H1 (cell line): ENCODE data around the gene CYP27C1. TPM values are rescaled to one million over a fixed set of nuclear protein-coding genes. Genes with fewer than 3 reads are reported as not detected.

Experiments
- CTCF ChIA-PET: fragments of 300-600 bp; sonication (Branson Sonifier 250); formaldehyde crosslinking; loops from one replicate; lab custom pipeline; 2021; ENCODE audit not compliant: partially characterized antibody; lab: Charles Lee
- POLR2A ChIA-PET: fragments of 300-600 bp; sonication (Branson Sonifier 250); formaldehyde crosslinking; loops from one replicate; lab custom pipeline; 2021; ENCODE audit warnings: inconsistent platforms; ENCODE audit not compliant: partially characterized antibody; lab: Charles Lee
- DNase-seq, 2 experiments: peaks; one replicate each; pipeline versions ENCODE4 v3.0.0 to v3.0.0-alpha.2; 2010 to 2022; ENCODE audit warnings: low spot score in 2 of 2, low read depth in 1 of 2, mixed read lengths in 1 of 2
- FAIRE-seq: peaks from 2 replicates; lab custom pipeline; 2011; peaks lifted over from hg19 to GRCh38; lab: Jason Lieb, UNC
- H2AFZ ChIP-seq: 2 replicates; pipeline ENCODE4 v1.8.1; 2012; ENCODE audit warnings: low read length, inconsistent platforms
- H2AK5ac ChIP-seq: 2 replicates; pipeline ENCODE4 v1.6.1; 2013; ENCODE audit warnings: low read depth, low read length
- H2BK120ac ChIP-seq: replicated peaks from 2 replicates; pipeline ENCODE3; 2013; ENCODE audit warnings: low read depth, low read length, inconsistent platforms
- H2BK12ac ChIP-seq: 2 replicates; pipeline ENCODE4 v1.6.1; 2013; ENCODE audit warnings: low read depth, low read length
- H2BK15ac ChIP-seq: 2 replicates; pipeline ENCODE4 v1.6.1; 2013; ENCODE audit warnings: low read length
- H2BK20ac ChIP-seq: 2 replicates; pipeline ENCODE4 v1.6.1; 2013; ENCODE audit warnings: low read length
- H2BK5ac ChIP-seq: 2 replicates; pipeline ENCODE4 v1.6.1; 2013; ENCODE audit warnings: low read depth, low read length
- H3K14ac ChIP-seq: 2 replicates; pipeline ENCODE4 v1.6.1; 2013; ENCODE audit warnings: inconsistent platforms; ENCODE audit not compliant: insufficient read length
- H3K18ac ChIP-seq: 2 replicates; pipeline ENCODE4 v1.6.1; 2013; ENCODE audit warnings: low read length; ENCODE audit errors: extremely low read depth
- H3K23ac ChIP-seq: 2 replicates; pipeline ENCODE4 v1.6.1; 2013; ENCODE audit warnings: inconsistent platforms; ENCODE audit not compliant: insufficient read length
- H3K23me2 ChIP-seq: 2 replicates; pipeline ENCODE4 v1.6.1; 2013; ENCODE audit warnings: low read depth, low read length
- H3K27ac ChIP-seq: 2 replicates; pipeline ENCODE4 v1.6.1; 2011; ENCODE audit warnings: low read depth, low read length, inconsistent platforms
- H3K27me3 ChIP-seq, 4 experiments: replicated peaks in 1 of 4; 1 replicate in 1 of 4; 2 replicates in 3 of 4; pipeline versions ENCODE4 v1.6.1 to v1.8.1; 2011 to 2013; ENCODE audit warnings: low read length in 3 of 4, mild to moderate bottlenecking in 3 of 4, inconsistent platforms in 2 of 4, mixed read lengths in 2 of 4, moderate library complexity in 1 of 4; ENCODE audit not compliant: control insufficient read depth in 3 of 4, insufficient read depth in 3 of 4; ENCODE audit errors: extremely low read depth in 1 of 4
- H3K36me3 ChIP-seq, 4 experiments: 2 replicates each; pipeline versions ENCODE4 v1.6.1 to v1.8.1; 2011 to 2013; ENCODE audit warnings: mild to moderate bottlenecking in 4 of 4, low read length in 3 of 4, moderate library complexity in 2 of 4, control low read depth in 1 of 4, inconsistent platforms in 1 of 4; ENCODE audit not compliant: insufficient read depth in 4 of 4, control insufficient read depth in 2 of 4
- H3K4ac ChIP-seq: replicated peaks from 2 replicates; pipeline ENCODE3; 2013; ENCODE audit warnings: low read length, low read depth, mixed read lengths, inconsistent platforms; ENCODE audit not compliant: insufficient read length
- H3K4me1 ChIP-seq, 4 experiments: replicated peaks in 1 of 4; 1 replicate in 1 of 4; 2 replicates in 3 of 4; pipeline versions ENCODE4 v1.6.1 to v1.8.1; 2011 to 2013; ENCODE audit warnings: low read length in 3 of 4, inconsistent platforms in 2 of 4, mixed read lengths in 1 of 4; ENCODE audit not compliant: insufficient read depth in 4 of 4, control insufficient read depth in 3 of 4
- H3K4me2 ChIP-seq, 2 experiments: 2 replicates each; pipeline versions ENCODE4 v1.6.1 to v1.8.1; 2011 to 2013; ENCODE audit warnings: low read depth in 2 of 2, low read length in 2 of 2, control low read depth in 1 of 2, inconsistent platforms in 1 of 2, mild to moderate bottlenecking in 1 of 2; ENCODE audit not compliant: insufficient read depth in 1 of 2
- H3K4me3 ChIP-seq, 4 experiments: fragments of 200-600, 300-600 bp in 1 of 4; sonication (generic), shearing (Covaris generic), sonication (Bioruptor Twin) in 1 of 4; 2 replicates each; pipeline versions ENCODE4 v1.5.1 to v1.8.1; 2011 to 2016; ENCODE audit warnings: low read length in 4 of 4, low read depth in 3 of 4, control low read depth in 2 of 4, inconsistent platforms in 2 of 4, mild to moderate bottlenecking in 2 of 4, mixed read lengths in 1 of 4, moderate library complexity in 1 of 4; ENCODE audit not compliant: insufficient read depth in 2 of 4; ENCODE audit errors: extremely low read depth in 1 of 4
- H3K56ac ChIP-seq: replicated peaks from 2 replicates; pipeline ENCODE3; 2013; ENCODE audit warnings: low read depth, mild to moderate bottlenecking, mixed read lengths, low read length, inconsistent platforms; ENCODE audit not compliant: insufficient read length
- H3K79me1 ChIP-seq: 2 replicates; pipeline ENCODE4 v1.6.1; 2013; ENCODE audit warnings: low read depth, low read length, control low read depth
- H3K79me2 ChIP-seq, 2 experiments: 2 replicates each; pipeline versions ENCODE4 v1.6.1 to v1.8.1; 2012 to 2013; ENCODE audit warnings: low read length in 2 of 2, mild to moderate bottlenecking in 2 of 2, inconsistent platforms in 1 of 2; ENCODE audit not compliant: insufficient read depth in 2 of 2, control insufficient read depth in 1 of 2
- H3K9ac ChIP-seq, 4 experiments: replicated peaks in 1 of 4; 1 replicate in 1 of 4; 2 replicates in 3 of 4; pipeline versions ENCODE4 v1.6.1 to v1.8.1; 2011 to 2013; ENCODE audit warnings: low read depth in 3 of 4, low read length in 3 of 4, control low read depth in 2 of 4, mild to moderate bottlenecking in 2 of 4, moderate library complexity in 2 of 4, inconsistent platforms in 1 of 4; ENCODE audit errors: extremely low read depth in 1 of 4
- H3K9me3 ChIP-seq, 2 experiments: 2 replicates each; pipeline versions ENCODE4 v1.6.1 to v1.8.1; 2012 to 2013; ENCODE audit warnings: mild to moderate bottlenecking in 2 of 2, moderate library complexity in 2 of 2, control low read depth in 1 of 2, inconsistent platforms in 1 of 2, low read depth in 1 of 2, low read length in 1 of 2, mixed read lengths in 1 of 2; ENCODE audit not compliant: insufficient read depth in 2 of 2
- H4K20me1 ChIP-seq, 2 experiments: replicated peaks in 1 of 2; 2 replicates each; pipeline versions ENCODE3 to v1.8.1; 2011 to 2013; ENCODE audit warnings: inconsistent platforms in 2 of 2, low read length in 2 of 2, mild to moderate bottlenecking in 1 of 2; ENCODE audit not compliant: insufficient read depth in 2 of 2, control insufficient read depth in 1 of 2
- H4K5ac ChIP-seq: 2 replicates; pipeline ENCODE4 v1.6.1; 2013; ENCODE audit warnings: low read length, low read depth, mixed read lengths, inconsistent platforms; ENCODE audit not compliant: insufficient read length
- H4K8ac ChIP-seq: 2 replicates; pipeline ENCODE4 v1.8.0; 2013; ENCODE audit warnings: mild to moderate bottlenecking, moderate library complexity, low read length, inconsistent platforms; ENCODE audit not compliant: insufficient read depth; ENCODE audit errors: extremely low read depth
- H4K91ac ChIP-seq: replicated peaks from 2 replicates; pipeline ENCODE3; 2013; ENCODE audit warnings: low read length, mixed read lengths, inconsistent platforms; ENCODE audit not compliant: insufficient read length
- RAD21 ChIP-seq, 2 experiments: IDR thresholded peaks in 1 of 2; conservative IDR thresholded peaks in 1 of 2; 2 replicates each; pipeline ENCODE4 v1.6.1; 2011; ENCODE audit warnings: low read depth in 2 of 2, low read length in 2 of 2, improper control_type of control experiment in 1 of 2, inconsistent platforms in 1 of 2, mild to moderate bottlenecking in 1 of 2, moderate library complexity in 1 of 2
- TEAD4 ChIP-seq: IDR thresholded peaks from 2 replicates; pipeline ENCODE4 v1.6.1; 2012; ENCODE audit warnings: low read depth, low read length, inconsistent platforms, mixed read lengths
- WGBS, 2 experiments: shearing (Covaris generic) in 1 of 2; methylation state at CpG; one replicate each; pipeline versions ENCODE4 v1.1.6 to v1.1.7; 2013 to 2015; ENCODE audit warnings: low lambda C conversion rate in 2 of 2, mixed read lengths in 2 of 2, inconsistent platforms in 1 of 2, low coverage in 1 of 2, missing lambda C conversion rate in 1 of 2; ENCODE audit not compliant: insufficient replicate concordance in 2 of 2, insufficient coverage in 1 of 2, insufficient read length in 1 of 2; ENCODE audit errors: extremely low coverage in 1 of 2, missing lambda C conversion rate in 1 of 2; 5-methylcytosine and 5-hydroxymethylcytosine counted together
- polyA plus RNA-seq, 7 experiments: library from polyadenylated mRNA; depleted of rRNA in 3 of 7; stranded (reverse) in 5 of 7; unstranded in 2 of 7; fragments of >200 nt in 5 of 7; fragments of 200-250 nt in 2 of 7; gene quantifications; 1 replicate in 5 of 7; 2 replicates in 1 of 7; 4 replicates in 1 of 7; pipeline versions ENCODE4 v1.2.1 to v1.2.3, GENCODE V29; 2011 to 2013; ENCODE audit warnings: missing spikeins in 2 of 7, mixed read lengths in 2 of 7
- total RNA-seq: library from RNA; stranded (reverse); fragmentation: NEBNext Ultra II Directional; extraction: Animal tissue kit (Norgen Biotek cat#: 25700); gene quantifications from 2 replicates; pipeline ENCODE4 v1.2.1, GENCODE V29; 2021

The CYP27C1 gene
- total and polyA plus RNA-seq, 2 of the 8 experiments (the other 6 are each of a cell fraction or from before 2014, with no cell fraction given) = 1.3 to 3.2 TPM

GRCh38 chr2:127143841-127144782, 76.0 kb downstream of the CYP27C1 start:
- H2BK12ac ChIP-seq = no peak overlapping the region
- DNase-seq = peak in 1 of 2 experiments; percentile 35
- H3K79me2 ChIP-seq = no peaks in the 10 kb centered on the region
- no peak for FAIRE-seq
- TF ChIP-seq RAD21 (IDR thresholded peaks at IDR 0.05 in 1 of 2, conservative IDR thresholded peaks at IDR 0.05 in 1 of 2; ENCODE audit: low read depth in 2 of 2, low read length in 2 of 2) (0 out of 4 replicates have a peak, but pooled peaks of 1 of the 2 experiments have one; percentile 6), TEAD4 (no peak)
- no peak overlapping the region for H2BK15ac ChIP-seq
- no peaks in the 10 kb centered on the region for H3K79me1 ChIP-seq
- H4K8ac ChIP-seq = no peak overlapping the region
- no peak overlapping the region for H2BK5ac ChIP-seq
- 0 out of 7 replicates have a peak, but pooled peaks cover 0 to 1% (median 0%) of the 10 kb centered on the region in 4 experiments for H3K4me1 ChIP-seq
- no peak overlapping the region for H3K4me2 ChIP-seq
- no peak overlapping the region for H3K56ac ChIP-seq
- H3K9me3 ChIP-seq = 0 out of 4 replicates have a peak, but pooled peaks cover 0 to 2% of the 10 kb centered on the region in 2 experiments
- no peaks in the 10 kb centered on the region for H4K20me1 ChIP-seq
- WGBS, 2 experiments = 88% methylated on average over 11 of the region's 11 CpGs; no CpG with 5 or more reads in 1 of the 2 experiments
- H2BK20ac ChIP-seq = no peak overlapping the region
- H3K18ac ChIP-seq = no peak overlapping the region
- H2AK5ac ChIP-seq = no peak overlapping the region
- H3K4me3 ChIP-seq = no peak overlapping the region
- no peak overlapping the region for H3K4ac ChIP-seq
- no peak overlapping the region for H4K5ac ChIP-seq
- no peak overlapping the region for H3K14ac ChIP-seq
- ChIA-PET CTCF (interaction anchor here (0.8 to 1.8 kb wide), 11 partner anchors 10 to 76 kb away, joined by 3 to 6 read pairs (median 4); no protein-coding TSS in a partner anchor), POLR2A (no interaction called here)
- no peak overlapping the region for H3K23ac ChIP-seq
- no peaks in the 10 kb centered on the region for H3K23me2 ChIP-seq
- H3K36me3 ChIP-seq = no peaks in the 10 kb centered on the region
- no peak overlapping the region for H3K9ac ChIP-seq
- no peak overlapping the region for H2BK120ac ChIP-seq
- no peak overlapping the region for H3K27ac ChIP-seq
- H2AFZ ChIP-seq = no peak overlapping the region
- 0 out of 7 replicates have a peak, but pooled peaks cover 0 to 2% (median 0%) of the 10 kb centered on the region in 4 experiments for H3K27me3 ChIP-seq
- H4K91ac ChIP-seq = no peak overlapping the region
